SK-N-SH treated with all-trans-retinoic acid at 6 μM for 48 hours (cell line): ENCODE data around the gene AGPS.

Experiments used
- POU6F1 ChIP-seq: fragments of 250-450 bp; sonication (Bioruptor Pico); IDR thresholded peaks from 2 replicates; pipeline ENCODE4 v1.8.0; 2021; ENCODE audit warnings: low read depth, mild to moderate bottlenecking, moderate library complexity, borderline replicate concordance
- TOX ChIP-seq: fragments of 250-450 bp; sonication (Bioruptor Pico); IDR thresholded peaks from 2 replicates; pipeline ENCODE4 v1.8.0; 2021; ENCODE audit warnings: mild to moderate bottlenecking, moderate library complexity, borderline replicate concordance
- TF ChIP-seq, protein P1 (sequence below): fragments of 250-450 bp; sonication (Bioruptor Pico); IDR thresholded peaks from 2 replicates; pipeline ENCODE4 v1.5.1; 2020; ENCODE audit warnings: low read depth, mild to moderate bottlenecking, moderate library complexity

DNA sequence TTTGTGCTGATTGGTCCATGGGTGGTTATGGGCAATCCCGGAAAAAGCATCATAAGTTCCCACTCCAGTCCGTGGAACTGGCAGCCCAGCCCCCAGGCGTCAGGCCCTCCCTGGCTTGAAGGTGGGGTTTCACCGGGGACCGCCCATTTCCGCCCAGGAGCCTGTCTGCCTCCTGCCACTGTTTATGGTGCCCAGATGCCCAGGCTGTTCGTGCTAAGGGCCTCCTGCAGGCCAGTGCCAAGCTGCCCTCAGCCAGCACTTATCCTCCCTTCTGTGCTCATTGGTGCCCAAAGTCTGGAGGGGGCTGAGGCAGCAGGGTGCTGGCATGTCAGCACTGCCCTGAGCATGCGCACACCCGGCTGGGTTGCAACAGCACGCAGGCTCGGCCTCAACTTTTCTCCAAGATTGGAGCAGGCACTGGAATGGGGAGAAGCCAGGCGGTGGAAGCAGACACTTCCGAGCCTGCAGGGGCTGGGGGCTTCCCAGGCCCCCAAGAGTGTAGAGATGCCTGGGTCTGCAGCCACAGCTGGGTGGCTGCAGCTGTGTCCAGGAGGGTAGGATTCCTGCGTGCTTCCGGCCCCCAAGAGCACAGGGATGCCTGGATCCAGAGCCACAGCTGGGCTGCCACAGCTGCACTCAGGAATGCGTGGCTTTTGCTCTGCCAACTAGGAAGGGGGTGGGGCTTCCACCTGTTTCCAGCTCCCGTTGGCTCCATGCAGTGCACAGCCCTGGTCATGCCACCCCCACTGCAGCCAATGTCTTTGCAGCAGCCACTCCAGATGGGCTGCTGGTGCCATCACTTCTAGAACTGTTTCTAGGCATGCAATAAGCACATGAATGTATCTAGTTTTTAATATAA is 74.0 kb downstream of the AGPS start:
- TF ChIP-seq POU6F1 (CRISPR knock-in tag) (no peak), TOX (no peak)
- TF ChIP-seq, protein P1, sequence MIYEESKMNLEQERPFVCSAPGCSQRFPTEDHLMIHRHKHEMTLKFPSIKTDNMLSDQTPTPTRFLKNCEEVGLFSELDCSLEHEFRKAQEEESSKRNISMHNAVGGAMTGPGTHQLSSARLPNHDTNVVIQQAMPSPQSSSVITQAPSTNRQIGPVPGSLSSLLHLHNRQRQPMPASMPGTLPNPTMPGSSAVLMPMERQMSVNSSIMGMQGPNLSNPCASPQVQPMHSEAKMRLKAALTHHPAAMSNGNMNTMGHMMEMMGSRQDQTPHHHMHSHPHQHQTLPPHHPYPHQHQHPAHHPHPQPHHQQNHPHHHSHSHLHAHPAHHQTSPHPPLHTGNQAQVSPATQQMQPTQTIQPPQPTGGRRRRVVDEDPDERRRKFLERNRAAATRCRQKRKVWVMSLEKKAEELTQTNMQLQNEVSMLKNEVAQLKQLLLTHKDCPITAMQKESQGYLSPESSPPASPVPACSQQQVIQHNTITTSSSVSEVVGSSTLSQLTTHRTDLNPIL (CRISPR knock-in tag): no peak
